PC-9 (cell line): ENCODE data around the gene LRMDA. TPM values are rescaled to one million over a fixed set of nuclear protein-coding genes. Genes with fewer than 3 reads are reported as not detected.

Experiments used
- BruUV-seq: library from RNA; stranded (reverse); fragments of 400-500 nt; replicated peaks from 2 replicates; lab custom pipeline; 2021; lab: Mats Ljungman, UMichigan
- CTCF ChIA-PET: fragments of 300-600 bp; sonication (Branson Sonifier 250); formaldehyde crosslinking; loops from one replicate; lab custom pipeline; 2022; ENCODE audit warnings: antibody characterized with exemption; lab: Charles Lee
- POLR2A ChIA-PET: fragments of 300-600 bp; sonication (Branson Sonifier 250); formaldehyde crosslinking; loops from one replicate; lab custom pipeline; 2022; ENCODE audit warnings: antibody characterized with exemption; ENCODE audit not compliant: unreplicated experiment; lab: Charles Lee
- DNase-seq, 2 experiments: peaks; one replicate each; pipeline versions ENCODE4 v3.0.0 to v3.0.0-alpha.2; 2015 to 2022; ENCODE audit warnings: mixed read lengths in 1 of 2
- H2AFZ ChIP-seq: fragments of 200-600 bp; sonication (generic); 2 replicates; pipeline ENCODE4 v1.8.1; 2017; ENCODE audit warnings: antibody characterized with exemption
- H3F3A ChIP-seq: fragments of 200-600 bp; sonication (generic); 2 replicates; pipeline ENCODE4 v1.8.1; 2017; ENCODE audit warnings: antibody characterized with exemption, mild to moderate bottlenecking, low read depth; ENCODE audit not compliant: insufficient read depth
- H3K27ac ChIP-seq: fragments of 200-600 bp; sonication (generic); 2 replicates; pipeline ENCODE4 v1.6.1; 2016; ENCODE audit warnings: mixed run types
- H3K27me3 ChIP-seq: fragments of 200-600 bp; sonication (generic); 2 replicates; pipeline ENCODE4 v1.6.1; 2016; ENCODE audit warnings: low read depth, mixed run types; ENCODE audit not compliant: insufficient read depth
- H3K36me3 ChIP-seq: fragments of 200-600 bp; sonication (generic); 2 replicates; pipeline ENCODE4 v1.6.1; 2016; ENCODE audit warnings: low read depth, mixed run types
- H3K4me1 ChIP-seq: fragments of 200-600 bp; sonication (generic); replicated peaks from 2 replicates; pipeline ENCODE4 v1.6.1; 2016; ENCODE audit warnings: mixed run types; ENCODE audit not compliant: insufficient read depth
- H3K4me2 ChIP-seq: fragments of 200-600 bp; sonication (generic); 2 replicates; pipeline ENCODE4 v1.6.1; 2017; ENCODE audit warnings: mixed run types
- H3K4me3 ChIP-seq: fragments of 200-600 bp; sonication (generic); 2 replicates; pipeline ENCODE4 v1.6.1; 2016; ENCODE audit warnings: mixed run types
- H3K79me2 ChIP-seq: fragments of 200-600 bp; sonication (generic); 2 replicates; pipeline ENCODE4 v1.6.1; 2017; ENCODE audit warnings: low read depth, mixed run types
- H3K9me2 ChIP-seq: fragments of 200-600 bp; sonication (generic); 2 replicates; pipeline ENCODE4 v1.8.1; 2017; ENCODE audit warnings: mild to moderate bottlenecking; ENCODE audit not compliant: insufficient read depth
- H3K9me3 ChIP-seq: fragments of 200-600 bp; sonication (generic); 2 replicates; pipeline ENCODE4 v1.8.1; 2016; ENCODE audit warnings: low read depth; ENCODE audit not compliant: insufficient read depth
- H4K20me1 ChIP-seq: fragments of 200-600 bp; sonication (generic); 2 replicates; pipeline ENCODE4 v1.8.1; 2017; ENCODE audit not compliant: insufficient read depth
- CTCF ChIP-seq: fragments of 200-600 bp; sonication (generic); conservative IDR thresholded peaks from 2 replicates; pipeline ENCODE4 v1.6.1; 2017; ENCODE audit warnings: mixed run types, antibody characterized with exemption, mild to moderate bottlenecking, moderate library complexity
- EZH2 ChIP-seq: fragments of 200-600 bp; sonication (generic); IDR thresholded peaks from 2 replicates; pipeline ENCODE4 v1.8.0; 2017; ENCODE audit warnings: antibody characterized with exemption, low read depth
- intact Hi-C: fragments of 100-400 bp; cut with micrococcal nuclease; formaldehyde crosslinking; loops from one replicate; pipeline ENCODE4 v1.10.0; 2022; ENCODE audit not compliant: unreplicated experiment
- total RNA-seq: library from RNA; stranded (reverse); gene quantifications from 2 replicates; pipeline ENCODE4 v1.2.3, GENCODE V29; 2021

LRMDA gene
- total RNA-seq, 1 experiment from 2014 or later: not detected

GRCh38 chr10:76080991-76081390 is 649.6 kb downstream of the LRMDA start:
- H2AFZ ChIP-seq: no peak overlapping the region
- no peak for TF ChIP-seq EZH2
- TF ChIP-seq CTCF: no peak
- ChIA-PET POLR2A (no interaction called here), CTCF (no interaction called here)
- H3K4me3 ChIP-seq: no peak overlapping the region
- H3K36me3 ChIP-seq: no peaks in the 10 kb centered on the region
- no peaks in the 10 kb centered on the region for H4K20me1 ChIP-seq
- H3F3A ChIP-seq: no peaks in the 10 kb centered on the region
- no peaks in the 10 kb centered on the region for H3K4me1 ChIP-seq
- H3K9me3 ChIP-seq: no peaks in the 10 kb centered on the region
- BruUV-seq: no TSS peak
- no peaks in the 10 kb centered on the region for H3K79me2 ChIP-seq
- H3K27me3 ChIP-seq: no peaks in the 10 kb centered on the region
- intact Hi-C loops: no loop called here
- no peaks in the 10 kb centered on the region for H3K9me2 ChIP-seq
- no peak for DNase-seq
- no peak overlapping the region for H3K27ac ChIP-seq
- no peak overlapping the region for H3K4me2 ChIP-seq

GRCh38 chr10:76082232-76082631 is 650.8 kb downstream of the LRMDA start:
- DNase-seq: no peak
- intact Hi-C loops: no loop called here
- Histone ChIP-seq H3K9me2 (no peaks in the 10 kb centered on the region), H3K27ac (no peak overlapping the region), H3K9me3 (no peaks in the 10 kb centered on the region), H4K20me1 (no peaks in the 10 kb centered on the region), H3K27me3 (no peaks in the 10 kb centered on the region), H3K79me2 (no peaks in the 10 kb centered on the region), H3K36me3 (no peaks in the 10 kb centered on the region), H3K4me2 (no peak overlapping the region), H3K4me3 (no peak overlapping the region), H3K4me1 (no peaks in the 10 kb centered on the region), H3F3A (no peaks in the 10 kb centered on the region), H2AFZ (no peak overlapping the region)
- no TSS peak for BruUV-seq
- POLR2A ChIA-PET: no interaction called here
- CTCF ChIA-PET: no interaction called here
- TF ChIP-seq CTCF: no peak
- TF ChIP-seq EZH2: no peak

- no peak overlapping the region for H3K27ac ChIP-seq
- H3K4me3 ChIP-seq: no peak overlapping the region
- no TSS peak for BruUV-seq
- no peaks in the 10 kb centered on the region for H3K9me2 ChIP-seq
- H4K20me1 ChIP-seq: no peaks in the 10 kb centered on the region
- H3K9me3 ChIP-seq: no peaks in the 10 kb centered on the region
- no peaks in the 10 kb centered on the region for H3K4me1 ChIP-seq
- ChIA-PET CTCF (no interaction called here), POLR2A (no interaction called here)
- H2AFZ ChIP-seq: no peak overlapping the region
- H3K4me2 ChIP-seq: no peak overlapping the region
- H3F3A ChIP-seq: no peaks in the 10 kb centered on the region
- H3K36me3 ChIP-seq: no peaks in the 10 kb centered on the region
- no peak for TF ChIP-seq CTCF
- no peak for TF ChIP-seq EZH2
- DNase-seq: no peak
- H3K27me3 ChIP-seq: no peaks in the 10 kb centered on the region
- H3K79me2 ChIP-seq: no peaks in the 10 kb centered on the region
- intact Hi-C loops: no loop called here
Measured at GRCh38 chr10:76082956-76083355, 651.5 kb downstream of the LRMDA start.
